ENCODE results near the gene FOXA3. TPM values are rescaled to one million over a fixed set of nuclear protein-coding genes. Genes with fewer than 3 reads are reported as not detected.

FOXA3 gene
- total RNA-seq, 1 donor from 2014 or later = 1.0 TPM

GRCh38 chr19:45860359-45861259, 3.5 kb upstream of the FOXA3 start:
- DNase-seq = no peak
- Mint-ChIP-seq H3K9me3 (ENCODE audit: unreplicated experiment) (peaks cover 12% of the 10 kb centered on the region), H3K27me3 (ENCODE audit: unreplicated experiment) (peaks cover 19% of the 10 kb centered on the region), H3K36me3 (ENCODE audit: unreplicated experiment) (peaks cover 5% of the 10 kb centered on the region), H3K27ac (ENCODE audit: unreplicated experiment) (no peak overlapping the region), H3K4me1 (ENCODE audit: low read depth, unreplicated experiment) (no peaks in the 10 kb centered on the region), H3K4me3 (ENCODE audit: unreplicated experiment) (peak overlapping the region; percentile 48)
- TF ChIP-seq CTCF (IDR thresholded peaks at IDR 0.05; ENCODE audit: partially characterized antibody, unreplicated experiment) = no peak

GRCh38 chr19:45862271-45862563, 1.9 kb upstream of the FOXA3 start:
- Mint-ChIP-seq H3K9me3 (ENCODE audit: unreplicated experiment) (peaks cover 14% of the 10 kb centered on the region), H3K4me1 (ENCODE audit: low read depth, unreplicated experiment) (no peaks in the 10 kb centered on the region), H3K4me3 (ENCODE audit: unreplicated experiment) (peak overlapping the region; percentile 98), H3K27me3 (ENCODE audit: unreplicated experiment) (peaks cover 27% of the 10 kb centered on the region), H3K27ac (ENCODE audit: unreplicated experiment) (peak overlapping the region; percentile 99), H3K36me3 (ENCODE audit: unreplicated experiment) (peaks cover 5% of the 10 kb centered on the region)
- DNase-seq = no peak
- TF ChIP-seq CTCF (IDR thresholded peaks at IDR 0.05; ENCODE audit: partially characterized antibody, unreplicated experiment) = no peak

GRCh38 chr19:45862564-45863334, 1.4 kb upstream of the FOXA3 start, which contains the start of gene SYMPK:
TSS of gene SYMPK (minus strand) at chr19:45863147. CDS start at chr19:45854495, 8,652 bp downstream.
- DNase-seq = peak; percentile 99
- Mint-ChIP-seq H3K36me3 (ENCODE audit: unreplicated experiment) (peaks cover 5% of the 10 kb centered on the region), H3K4me3 (ENCODE audit: unreplicated experiment) (peak within 1 kb of the TSS; percentile 98), H3K27me3 (ENCODE audit: unreplicated experiment) (peaks cover 28% of the 10 kb centered on the region), H3K9me3 (ENCODE audit: unreplicated experiment) (peaks cover 15% of the 10 kb centered on the region), H3K4me1 (ENCODE audit: low read depth, unreplicated experiment) (no peaks in the 10 kb centered on the region), H3K27ac (ENCODE audit: unreplicated experiment) (peak within 1 kb of the TSS; percentile 99)
- TF ChIP-seq CTCF (IDR thresholded peaks at IDR 0.05; ENCODE audit: partially characterized antibody, unreplicated experiment) = no peak

GRCh38 chr19:45863335-45863839, 739 bp upstream of the FOXA3 start:
- H3K27ac Mint-ChIP-seq (ENCODE audit: unreplicated experiment) = peak overlapping the region; percentile 99
- no peak for DNase-seq
- no peak for TF ChIP-seq CTCF (IDR thresholded peaks at IDR 0.05; ENCODE audit: partially characterized antibody, unreplicated experiment)
- peaks cover 5% of the 10 kb centered on the region for H3K36me3 Mint-ChIP-seq (ENCODE audit: unreplicated experiment)
- peak overlapping the region; percentile 98 for H3K4me3 Mint-ChIP-seq (ENCODE audit: unreplicated experiment)
- peaks cover 30% of the 10 kb centered on the region for H3K27me3 Mint-ChIP-seq (ENCODE audit: unreplicated experiment)
- peaks cover 15% of the 10 kb centered on the region for H3K9me3 Mint-ChIP-seq (ENCODE audit: unreplicated experiment)
- no peaks in the 10 kb centered on the region for H3K4me1 Mint-ChIP-seq (ENCODE audit: low read depth, unreplicated experiment)

Measured in glutamatergic neuron (in vitro differentiated cells).